Esophagus (tissue), 2 donors: ENCODE measurements around the gene CD44. TPM values are rescaled to one million over a fixed set of nuclear protein-coding genes. Genes with fewer than 3 reads are reported as not detected.
"Not testable (repeated sequence)": the region's sequence is repeated elsewhere in the genome, so short reads cannot be mapped to it uniquely, and the experiment has no call there.

Experiments
- H3K27ac ChIP-seq, 2 donors: one replicate each; pipeline ENCODE4 v1.5.1; 2013; ENCODE audit warnings: low read depth in 2 of 2, mild to moderate bottlenecking in 2 of 2, inconsistent platforms in 1 of 2, low read length in 1 of 2, moderate library complexity in 1 of 2
- H3K27me3 ChIP-seq, 2 donors: one replicate each; pipeline ENCODE4 v1.6.1; 2013; ENCODE audit warnings: low read length in 2 of 2, control low read depth in 1 of 2, mild to moderate bottlenecking in 1 of 2; ENCODE audit not compliant: insufficient read depth in 2 of 2, control insufficient read depth in 1 of 2
- H3K36me3 ChIP-seq, 2 donors: one replicate each; pipeline ENCODE4 v1.6.1; 2013; ENCODE audit warnings: low read length in 1 of 2; ENCODE audit not compliant: control insufficient read depth in 2 of 2, insufficient read depth in 2 of 2
- H3K4me1 ChIP-seq, 2 donors: one replicate each; pipeline ENCODE4 v1.6.1; 2013; ENCODE audit warnings: low read length in 1 of 2; ENCODE audit not compliant: control insufficient read depth in 2 of 2, insufficient read depth in 2 of 2
- H3K4me3 ChIP-seq, 2 donors: one replicate each; pipeline ENCODE4 v1.5.1; 2013; ENCODE audit warnings: low read length in 2 of 2, mild to moderate bottlenecking in 2 of 2, low read depth in 1 of 2, moderate library complexity in 1 of 2
- H3K9me3 ChIP-seq, 2 donors: one replicate each; pipeline ENCODE4 v1.6.1; 2013; ENCODE audit warnings: mild to moderate bottlenecking in 2 of 2, low read depth in 1 of 2, low read length in 1 of 2, moderate library complexity in 1 of 2; ENCODE audit not compliant: control insufficient read depth in 2 of 2, insufficient read depth in 1 of 2
- WGBS, 2 donors: extraction: QIAGEN DNeasy Blood & Tissue Kit; methylation state at CpG; one replicate each; pipeline ENCODE4 v1.1.7; 2013; 5-methylcytosine and 5-hydroxymethylcytosine counted together
- polyA plus RNA-seq, 2 donors: library from polyadenylated mRNA; stranded (reverse); fragments of 200-250 nt; gene quantifications; one replicate each; pipeline ENCODE4 v1.2.3, GENCODE V29; 2013
- donor health status: healthy with polysubstance abuse.
- donor health status: Bipolar disorder and iron deficiency.

Gene CD44
- polyA plus RNA-seq, result 100 to 1,000 TPM; 130 to 161 TPM

DNA sequence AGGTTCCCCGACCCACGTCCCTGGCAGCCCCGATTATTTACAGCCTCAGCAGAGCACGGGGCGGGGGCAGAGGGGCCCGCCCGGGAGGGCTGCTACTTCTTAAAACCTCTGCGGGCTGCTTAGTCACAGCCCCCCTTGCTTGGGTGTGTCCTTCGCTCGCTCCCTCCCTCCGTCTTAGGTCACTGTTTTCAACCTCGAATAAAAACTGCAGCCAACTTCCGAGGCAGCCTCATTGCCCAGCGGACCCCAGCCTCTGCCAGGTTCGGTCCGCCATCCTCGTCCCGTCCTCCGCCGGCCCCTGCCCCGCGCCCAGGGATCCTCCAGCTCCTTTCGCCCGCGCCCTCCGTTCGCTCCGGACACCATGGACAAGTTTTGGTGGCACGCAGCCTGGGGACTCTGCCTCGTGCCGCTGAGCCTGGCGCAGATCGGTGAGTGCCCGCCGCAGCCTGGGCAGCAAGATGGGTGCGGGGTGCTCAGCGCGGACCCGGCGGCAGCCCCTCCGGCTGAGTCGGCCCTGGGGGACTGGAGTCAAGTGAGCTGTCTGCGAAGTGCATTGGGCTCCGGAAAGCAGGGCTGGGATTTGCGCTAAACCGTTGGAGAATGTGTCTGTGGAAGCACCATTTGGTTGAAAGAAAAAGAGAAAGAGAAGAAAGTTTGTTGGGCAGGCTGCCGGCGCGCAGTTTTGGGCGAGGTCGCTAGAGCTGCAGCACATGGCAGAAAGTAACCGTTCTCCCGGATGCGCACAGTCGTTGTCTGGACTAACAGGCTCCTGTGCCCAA is at the start of gene CD44:
TSS of gene CD44 (plus strand) at position 229 of the 779 bp plus-strand sequence. CDS start at position 362, 133 bp downstream.
- WGBS, 2 donors, result 1 to 2% methylated on average over 53 to 55 of the region's 55 CpGs
- H3K36me3 ChIP-seq, result no peaks in the 10 kb centered on the region
- peak within 1 kb of the TSS; percentile 93 to 96 for H3K27ac ChIP-seq
- H3K27me3 ChIP-seq, result no peaks in the 10 kb centered on the region
- H3K4me3 ChIP-seq, result peak within 1 kb of the TSS; percentile 86 to 95
- peaks cover 0 to 12% of the 10 kb centered on the region in 2 donors for H3K4me1 ChIP-seq
- H3K9me3 ChIP-seq, result no peaks in the 10 kb centered on the region

- Histone ChIP-seq H3K9me3 (no peaks in the 10 kb centered on the region), H3K36me3 (no peaks in the 10 kb centered on the region), H3K27ac (no peak overlapping the region), H3K4me3 (no peak overlapping the region), H3K27me3 (no peaks in the 10 kb centered on the region), H3K4me1 (peaks cover 0 to 15% of the 10 kb centered on the region in 2 donors)
- 100% methylated on average over 1 of the region's 1 CpG for WGBS, 2 donors
Observed at GRCh38 chr11:35089666-35090065, 49.3 kb upstream of the CD44 start.

GRCh38 chr11:35090125-35090524 is 48.8 kb upstream of the CD44 start:
- H3K27ac ChIP-seq, result no peak overlapping the region

DNA sequence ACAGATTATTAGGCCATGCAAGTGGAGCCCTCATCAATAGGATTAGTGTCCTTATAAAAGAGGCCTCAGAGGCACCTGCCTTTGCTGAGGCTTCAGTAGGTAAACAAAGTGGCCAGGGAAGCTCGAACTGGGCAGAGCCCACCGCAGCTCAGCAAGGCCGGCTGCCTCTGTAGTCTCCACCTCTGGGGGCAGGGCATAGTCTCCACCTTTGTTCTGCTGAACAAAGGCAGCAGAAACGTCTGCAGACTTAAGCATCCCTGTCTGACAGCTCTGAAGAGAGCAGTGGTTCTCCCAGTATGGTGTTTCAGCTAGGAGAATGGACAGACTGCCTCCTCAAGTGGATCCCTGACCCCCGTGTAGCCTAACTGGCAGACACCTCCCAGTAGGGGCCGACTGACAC is 48.0 kb upstream of the CD44 start:
- not testable (repeated sequence) for H3K27me3 ChIP-seq, H3K9me3 ChIP-seq, H3K4me1 ChIP-seq, H3K4me3 ChIP-seq, H3K27ac ChIP-seq, H3K36me3 ChIP-seq
- 78 to 86% methylated on average over 6 of the region's 6 CpGs for WGBS, 2 donors

More at GRCh38 chr11:35090125-35090524, 48.8 kb upstream of the CD44 start:
- Histone ChIP-seq H3K4me1 (peaks cover 0 to 11% of the 10 kb centered on the region in 2 donors), H3K36me3 (no peaks in the 10 kb centered on the region), H3K27me3 (no peaks in the 10 kb centered on the region), H3K4me3 (no peak overlapping the region), H3K9me3 (no peaks in the 10 kb centered on the region)
- 81 to 83% methylated on average over 4 of the region's 4 CpGs for WGBS, 2 donors

DNA sequence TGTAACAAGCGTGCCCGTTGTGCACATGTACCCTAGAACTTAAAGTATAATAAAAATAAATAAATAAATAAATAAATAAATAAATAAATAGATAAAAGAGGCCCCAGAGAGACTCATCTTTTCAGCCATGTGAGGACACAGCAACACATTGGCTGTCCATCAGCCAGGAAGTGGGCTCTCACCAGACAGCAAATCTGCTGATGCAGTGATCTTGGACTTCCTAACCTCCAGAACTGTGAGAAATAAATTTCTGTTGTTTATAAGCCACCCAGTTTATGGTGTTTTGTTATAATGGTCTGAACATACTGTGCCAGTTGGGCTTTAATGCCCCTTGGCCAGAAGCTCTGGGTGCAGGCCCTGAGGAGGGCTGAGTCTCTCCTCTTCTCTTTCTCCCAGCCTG is 42.2 kb upstream of the CD44 start:
- Histone ChIP-seq H3K27ac (no peak overlapping the region), H3K4me3 (no peak overlapping the region), H3K9me3 (no peaks in the 10 kb centered on the region), H3K27me3 (no peaks in the 10 kb centered on the region), H3K4me1 (peaks cover 0 to 4% of the 10 kb centered on the region in 2 donors), H3K36me3 (no peaks in the 10 kb centered on the region)
- WGBS, 2 donors, result 47 to 95% methylated on average over 2 of the region's 2 CpGs

DNA sequence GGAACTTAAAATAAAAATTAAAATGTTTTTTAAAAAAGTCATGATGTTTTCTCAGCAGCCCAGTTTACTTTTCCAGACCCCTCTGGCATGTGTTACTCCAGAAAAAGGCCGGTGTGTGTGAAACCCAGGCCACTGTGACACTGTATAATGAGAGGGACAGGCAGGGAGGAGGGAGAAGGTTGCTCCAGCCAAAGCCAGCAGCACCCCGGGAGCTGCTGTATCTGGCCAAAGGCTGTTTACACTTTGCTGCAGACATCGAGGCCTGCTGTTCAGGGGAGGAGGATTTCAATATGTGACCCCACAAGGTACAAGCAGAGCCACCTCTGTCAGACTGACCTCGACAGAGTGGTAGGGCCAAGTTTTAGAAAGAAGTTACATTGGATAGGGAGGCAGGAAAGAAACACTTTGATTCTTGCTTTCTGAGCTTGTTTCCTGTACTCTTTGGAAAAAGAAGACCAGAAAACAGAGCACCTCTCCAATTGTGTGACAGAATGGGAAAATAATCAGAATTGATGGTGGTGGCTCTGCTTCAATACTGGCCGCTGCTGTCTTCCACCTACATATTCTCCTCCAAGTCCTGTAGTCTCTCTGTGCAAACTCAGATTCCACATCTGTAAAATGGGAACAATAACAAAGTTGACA is 41.0 kb upstream of the CD44 start:
- no peak overlapping the region for H3K27ac ChIP-seq
- H3K4me1 ChIP-seq, result peaks cover 0 to 4% of the 10 kb centered on the region in 2 donors
- no peaks in the 10 kb centered on the region for H3K27me3 ChIP-seq
- H3K4me3 ChIP-seq, result no peak overlapping the region
- WGBS, 2 donors, result 42 to 52% methylated on average over 5 of the region's 5 CpGs
- no peaks in the 10 kb centered on the region for H3K36me3 ChIP-seq
- no peaks in the 10 kb centered on the region for H3K9me3 ChIP-seq

DNA sequence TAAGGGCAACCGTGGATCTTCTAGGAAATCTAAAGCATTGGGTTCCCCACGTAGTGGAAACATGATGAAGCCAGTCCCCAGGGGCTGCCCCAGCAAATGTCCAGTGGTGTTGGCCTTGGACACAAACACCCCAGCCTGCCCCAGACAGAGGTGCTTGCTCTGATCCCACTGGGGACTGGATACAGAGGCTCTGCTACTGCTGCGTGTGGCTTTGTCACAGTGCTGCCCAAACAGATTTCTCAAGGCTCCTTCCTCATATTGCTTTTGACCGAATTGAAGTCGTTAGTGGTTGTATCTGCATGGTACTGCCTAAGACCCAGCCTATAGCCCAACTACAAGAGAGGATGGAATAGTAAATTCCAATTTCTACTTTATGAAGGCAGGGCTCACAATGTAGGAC is 40.1 kb upstream of the CD44 start:
- whole genome bisulfite sequencing, 2 donors, result 84 to 86% methylated on average over 5 of the region's 5 CpGs
- H3K27ac ChIP-seq, result no peak overlapping the region
- no peak overlapping the region for H3K4me3 ChIP-seq
- peaks cover 3 to 7% of the 10 kb centered on the region in 2 donors for H3K4me1 ChIP-seq
- no peaks in the 10 kb centered on the region for H3K9me3 ChIP-seq
- H3K27me3 ChIP-seq, result no peaks in the 10 kb centered on the region
- no peaks in the 10 kb centered on the region for H3K36me3 ChIP-seq

GRCh38 chr11:35099278-35100012 is 39.5 kb upstream of the CD44 start:
- H3K36me3 ChIP-seq, result no peaks in the 10 kb centered on the region
- peak overlapping the region in 1 of 2 donors; percentile 60 for H3K27ac ChIP-seq
- WGBS, 2 donors, result 62 to 71% methylated on average over 6 of the region's 6 CpGs
- no peaks in the 10 kb centered on the region for H3K9me3 ChIP-seq
- H3K27me3 ChIP-seq, result no peaks in the 10 kb centered on the region
- H3K4me1 ChIP-seq, result peaks cover 3 to 8% of the 10 kb centered on the region in 2 donors
- no peak overlapping the region for H3K4me3 ChIP-seq

- Histone ChIP-seq H3K4me3 (no peak overlapping the region), H3K4me1 (peaks cover 3 to 8% of the 10 kb centered on the region in 2 donors), H3K27ac (peak overlapping the region in 1 of 2 donors; percentile 60), H3K27me3 (no peaks in the 10 kb centered on the region), H3K36me3 (no peaks in the 10 kb centered on the region), H3K9me3 (no peaks in the 10 kb centered on the region)
- 57 to 69% methylated on average over 6 of the region's 6 CpGs for WGBS, 2 donors
Observed at GRCh38 chr11:35100013-35100383, 39.0 kb upstream of the CD44 start.
